H9 (cell line): ENCODE measurements around the gene CRYBA2. TPM values are rescaled to one million over a fixed set of nuclear protein-coding genes. Genes with fewer than 3 reads are reported as not detected.

Source experiments
- DNase-seq: peaks from one replicate; pipeline ENCODE4 v3.0.0-alpha.2; 2017
- H2AFZ ChIP-seq: one replicate; pipeline ENCODE4 v1.6.1; 2013; ENCODE audit warnings: mild to moderate bottlenecking, low read length, control low read depth, moderate library complexity
- H2AK5ac ChIP-seq: 2 replicates; pipeline ENCODE4 v1.6.1; 2013; ENCODE audit warnings: low read length, control low read depth, mixed read lengths; ENCODE audit not compliant: insufficient read length
- H2BK120ac ChIP-seq: one replicate; pipeline ENCODE4 v1.6.1; 2013; ENCODE audit warnings: low read depth, mild to moderate bottlenecking, low read length, control low read depth, inconsistent platforms; ENCODE audit not compliant: poor library complexity, severe bottlenecking
- H2BK12ac ChIP-seq: 2 replicates; pipeline ENCODE4 v1.6.1; 2013; ENCODE audit warnings: low read length, control low read depth, mixed read lengths, low read depth; ENCODE audit not compliant: insufficient read length
- H2BK15ac ChIP-seq: 2 replicates; pipeline ENCODE4 v1.6.1; 2013; ENCODE audit warnings: low read depth, low read length, control low read depth
- H2BK20ac ChIP-seq: one replicate; pipeline ENCODE4 v1.6.1; 2013; ENCODE audit warnings: low read depth, mild to moderate bottlenecking, low read length, control low read depth, inconsistent platforms; ENCODE audit not compliant: poor library complexity, severe bottlenecking
- H2BK5ac ChIP-seq: 2 replicates; pipeline ENCODE4 v1.6.1; 2013; ENCODE audit warnings: low read length, control low read depth, mixed read lengths; ENCODE audit not compliant: insufficient read length
- H3K14ac ChIP-seq: 2 replicates; pipeline ENCODE4 v1.6.1; 2013; ENCODE audit warnings: low read length, control low read depth; ENCODE audit not compliant: insufficient read depth
- H3K18ac ChIP-seq: 2 replicates; pipeline ENCODE4 v1.6.1; 2013; ENCODE audit warnings: low read depth, mild to moderate bottlenecking, mixed read lengths, low read length, control low read depth; ENCODE audit not compliant: insufficient read length
- H3K23ac ChIP-seq: 2 replicates; pipeline ENCODE4 v1.6.1; 2013; ENCODE audit warnings: low read length, control low read depth, mixed read lengths, low read depth; ENCODE audit not compliant: insufficient read length
- H3K23me2 ChIP-seq: 2 replicates; pipeline ENCODE4 v1.6.1; 2013; ENCODE audit warnings: low read depth, mild to moderate bottlenecking, mixed read lengths, low read length, control low read depth; ENCODE audit not compliant: insufficient read length, poor library complexity, severe bottlenecking
- H3K27ac ChIP-seq: 2 replicates; pipeline ENCODE4 v1.5.1; 2013; ENCODE audit warnings: low read length, control low read depth, mixed read lengths, low read depth; ENCODE audit not compliant: insufficient read length
- H3K27me3 ChIP-seq: 2 replicates; pipeline ENCODE4 v1.6.1; 2013; ENCODE audit warnings: low read length, control low read depth, inconsistent platforms; ENCODE audit not compliant: insufficient read depth
- H3K4ac ChIP-seq: 2 replicates; pipeline ENCODE4 v1.6.1; 2013; ENCODE audit warnings: low read depth, mild to moderate bottlenecking, control low read depth, inconsistent platforms, low read length, moderate library complexity
- H3K4me1 ChIP-seq: 2 replicates; pipeline ENCODE4 v1.6.1; 2013; ENCODE audit warnings: low read length, control low read depth, inconsistent platforms; ENCODE audit not compliant: insufficient read depth
- H3K4me2 ChIP-seq: 2 replicates; pipeline ENCODE4 v1.6.1; 2013; ENCODE audit warnings: low read length, control low read depth, mixed read lengths; ENCODE audit not compliant: insufficient read length, insufficient read depth
- H3K56ac ChIP-seq: 2 replicates; pipeline ENCODE4 v1.6.1; 2013; ENCODE audit warnings: low read depth, mild to moderate bottlenecking, mixed read lengths, low read length, control low read depth; ENCODE audit not compliant: insufficient read length
- H3K79me1 ChIP-seq: 2 replicates; pipeline ENCODE4 v1.6.1; 2013; ENCODE audit warnings: low read depth, mild to moderate bottlenecking, moderate library complexity, low read length, control low read depth, inconsistent platforms; ENCODE audit not compliant: insufficient read depth, poor library complexity, severe bottlenecking
- H3K79me2 ChIP-seq: 2 replicates; pipeline ENCODE4 v1.6.1; 2013; ENCODE audit warnings: low read length, control low read depth, inconsistent platforms; ENCODE audit not compliant: insufficient read depth
- H3K9ac ChIP-seq: 2 replicates; pipeline ENCODE4 v1.6.1; 2013; ENCODE audit warnings: low read length, control low read depth, mixed read lengths; ENCODE audit not compliant: insufficient read length; ENCODE audit errors: extremely low read depth
- H3K9me3 ChIP-seq: one replicate; pipeline ENCODE4 v1.6.1; 2013; ENCODE audit warnings: low read depth, low read length, inconsistent platforms; ENCODE audit not compliant: control insufficient read depth
- H3T11ph ChIP-seq: one replicate; pipeline ENCODE4 v1.6.1; 2013; ENCODE audit warnings: mild to moderate bottlenecking, low read length, control low read depth, inconsistent platforms
- H4K20me1 ChIP-seq: one replicate; pipeline ENCODE4 v1.6.1; 2013; ENCODE audit not compliant: control insufficient read depth, insufficient read length, insufficient read depth
- H4K5ac ChIP-seq: 2 replicates; pipeline ENCODE4 v1.6.1; 2013; ENCODE audit warnings: low read depth, mild to moderate bottlenecking, mixed read lengths, low read length, control low read depth; ENCODE audit not compliant: insufficient read length
- H4K8ac ChIP-seq: replicated peaks from 2 replicates; pipeline ENCODE4 v1.6.1; 2013; ENCODE audit warnings: low read length, control low read depth, mixed read lengths, low read depth; ENCODE audit not compliant: insufficient read length
- H4K91ac ChIP-seq: 2 replicates; pipeline ENCODE4 v1.6.1; 2013; ENCODE audit warnings: low read depth, mild to moderate bottlenecking, moderate library complexity, mixed read lengths, low read length, control low read depth; ENCODE audit not compliant: insufficient read length
- H3K27ac Mint-ChIP-seq, 3 experiments: 2 replicates in 2 of 3; 3 replicates in 1 of 3; pipeline ENCODE4 v1.8.0; 2020 to 2021; ENCODE audit warnings: mixed read lengths in 3 of 3, mild to moderate bottlenecking in 1 of 3, moderate library complexity in 1 of 3
- H3K27me3 Mint-ChIP-seq: 2 replicates; pipeline ENCODE4 v1.8.0; 2021; ENCODE audit warnings: low read depth, mild to moderate bottlenecking, moderate library complexity, mixed read lengths
- H3K36me3 Mint-ChIP-seq, 3 experiments: 2 replicates in 2 of 3; 3 replicates in 1 of 3; pipeline ENCODE4 v1.8.0; 2020 to 2021; ENCODE audit warnings: low read depth in 3 of 3, mixed read lengths in 3 of 3; ENCODE audit not compliant: insufficient read depth in 1 of 3
- H3K4me1 Mint-ChIP-seq, 2 experiments: 2 replicates each; pipeline ENCODE4 v1.8.0; 2020; ENCODE audit warnings: mixed read lengths in 2 of 2
- H3K4me3 Mint-ChIP-seq, 2 experiments: 2 replicates in 1 of 2; 3 replicates in 1 of 2; pipeline ENCODE4 v1.8.0; 2020 to 2021; ENCODE audit warnings: mild to moderate bottlenecking in 2 of 2, mixed read lengths in 2 of 2, moderate library complexity in 1 of 2
- H3K9me3 Mint-ChIP-seq, 2 experiments: 2 replicates in 1 of 2; 3 replicates in 1 of 2; pipeline ENCODE4 v1.8.0; 2020; ENCODE audit warnings: mild to moderate bottlenecking in 2 of 2, mixed read lengths in 2 of 2, moderate library complexity in 1 of 2
- CTCF ChIP-seq: fragments of 200-600 bp; sonication (generic); conservative IDR thresholded peaks from 3 replicates; pipeline ENCODE4 v1.8.0; 2021; ENCODE audit warnings: antibody characterized with exemption, mild to moderate bottlenecking
- WGBS: extraction: QIAGEN DNeasy Blood & Tissue Kit; methylation state at CpG from one replicate; pipeline ENCODE4 v1.1.7; 2013; ENCODE audit warnings: missing lambda C conversion rate, low lambda C conversion rate, mixed read lengths; ENCODE audit not compliant: insufficient read length; ENCODE audit errors: extremely low coverage; 5-methylcytosine and 5-hydroxymethylcytosine counted together
- total RNA-seq: library from RNA; stranded (reverse); gene quantifications from 2 replicates; pipeline ENCODE4 v1.2.1, GENCODE V29; 2021

The CRYBA2 gene
- total RNA-seq, 1 experiment from 2014 or later: not detected

GRCh38 chr2:218986148-218986761, 7.0 kb downstream of the CRYBA2 start:
- Histone ChIP-seq H3K4ac (no peak overlapping the region), H2AK5ac (no peak overlapping the region), H4K5ac (no peak overlapping the region), H3K79me1 (no peaks in the 10 kb centered on the region), H3K27me3 (peaks cover 92% of the 10 kb centered on the region), H4K91ac (no peak overlapping the region), H3K23ac (no peak overlapping the region), H2BK12ac (no peak overlapping the region), H2BK20ac (no peak overlapping the region), H4K8ac (no peak overlapping the region), H3K23me2 (peaks cover 10% of the 10 kb centered on the region), H3K9ac (no peak overlapping the region), H3T11ph (no peak overlapping the region), H3K14ac (no peak overlapping the region), H2BK120ac (no peak overlapping the region), H3K79me2 (no peaks in the 10 kb centered on the region), H2BK15ac (no peak overlapping the region), H3K4me1 (no peaks in the 10 kb centered on the region; the same call in 1 of the 2 replicates), H3K56ac (no peak overlapping the region), H4K20me1 (no peaks in the 10 kb centered on the region), H2BK5ac (no peak overlapping the region), H3K4me2 (no peak overlapping the region), H3K18ac (no peak overlapping the region), H3K27ac (no peak overlapping the region), H3K9me3 (no peaks in the 10 kb centered on the region), H2AFZ (no peak overlapping the region)
- H3K27me3 Mint-ChIP-seq: peaks cover 100% of the 10 kb centered on the region
- peaks cover 0 to 3% (median 0%) of the 10 kb centered on the region in 3 experiments; a peak in 1 of 7 replicates for H3K36me3 Mint-ChIP-seq
- H3K9me3 Mint-ChIP-seq: peaks cover 0 to 4% of the 10 kb centered on the region in 2 experiments; a peak in 1 of 5 replicates
- H3K4me3 Mint-ChIP-seq: peak overlapping the region in 1 of 2 experiments; percentile 78; a peak in 2 of 5 replicates
- H3K27ac Mint-ChIP-seq: no peak overlapping the region
- WGBS: no CpG with 5 or more reads among the region's 4 CpGs
- H3K4me1 Mint-ChIP-seq: peaks cover 6 to 21% of the 10 kb centered on the region in 2 experiments
- no peak for TF ChIP-seq CTCF
- DNase-seq: no peak
